Right lobe of liver (tissue), 6 donors: ENCODE measurements around the gene PCNA. TPM values are rescaled to one million over a fixed set of nuclear protein-coding genes. Genes with fewer than 3 reads are reported as not detected.

Source experiments
- ATAC-seq, 4 donors: fragments of 200-7000 bp; cut with Tn5 transposase; one replicate each; pipeline ENCODE4 v1.9.1; 2020; ENCODE audit warnings: mild to moderate bottlenecking in 4 of 4, moderate library complexity in 4 of 4
- DNase-seq, 3 donors: peaks; one replicate each; pipeline ENCODE4 v3.0.0-alpha.2; 2020
- H3K27ac ChIP-seq, 3 donors: fragments of 200-600 bp; one replicate each; pipeline ENCODE4 v1.8.0; 2022
- H3K27me3 ChIP-seq, 2 donors: fragments of 200-600 bp; one replicate each; pipeline ENCODE4 v1.8.0; 2022
- H3K36me3 ChIP-seq, 4 donors: fragments of 200-600 bp; sonication (generic) in 1 of 4; one replicate each; pipeline versions ENCODE4 v1.5.1 to v1.8.0; 2017 to 2022; ENCODE audit warnings: control low read depth in 1 of 4
- H3K4me1 ChIP-seq, 4 donors: fragments of 200-600 bp; sonication (generic) in 1 of 4; one replicate each; pipeline versions ENCODE4 v1.5.1 to v1.8.0; 2017 to 2022; ENCODE audit warnings: control low read depth in 1 of 4
- H3K4me3 ChIP-seq, 3 donors: fragments of 200-600 bp; one replicate each; pipeline ENCODE4 v1.8.0; 2022
- H3K9me3 ChIP-seq, 4 donors: fragments of 200-600 bp; sonication (generic) in 1 of 4; one replicate each; pipeline versions ENCODE4 v1.5.1 to v1.8.0; 2017 to 2022; ENCODE audit warnings: control low read depth in 1 of 4
- CTCF ChIP-seq, 4 donors: fragments of 200-600 bp in 3 of 4; fragments of 450-650 bp in 1 of 4; IDR thresholded peaks; one replicate each; pipeline versions ENCODE4 v1.5.1 to v1.8.0; 2016 to 2022; ENCODE audit warnings: antibody characterized with exemption in 4 of 4, mild to moderate bottlenecking in 2 of 4
- POLR2A ChIP-seq: fragments of 450-650 bp; IDR thresholded peaks from one replicate; pipeline ENCODE4 v1.6.1; 2017; ENCODE audit warnings: antibody characterized with exemption, mild to moderate bottlenecking
- WGBS: methylation state at CpG from one replicate; pipeline ENCODE4 v1.1.6; 2018; ENCODE audit warnings: low coverage, low lambda C conversion rate; ENCODE audit not compliant: insufficient coverage; ENCODE audit errors: missing lambda C conversion rate; 5-methylcytosine and 5-hydroxymethylcytosine counted together
- intact Hi-C, 2 donors: fragments of 100-400 bp; cut with DNase I; formaldehyde crosslinking; loops; one replicate each; pipeline versions ENCODE4 v1.11.2 to v1.14.1; 2022
- total RNA-seq, 6 experiments: library from RNA; depleted of rRNA in 2 of 6; stranded (reverse); fragments of >200 nt in 2 of 6; fragmentation: NEBNext Ultra II Directional in 3 of 6; extraction: Animal tissue kit (Norgen Biotek cat#: 25700) in 3 of 6; gene quantifications; one replicate each; pipeline versions ENCODE4 v1.1.0 to v1.2.4, GENCODE V29; 2016 to 2023
- donor health status: DM: no; HTN: yes; CAD: no.
- donor health status: DM: no; HTN: no; CAD: no.
- donor health status: DM: no; HTN: no; CAD: no.
- donor health status: DM: no; HTN: yes; CAD: no.
- donor health status: DM: no; HTN: yes; CAD: no.

The PCNA gene
- total RNA-seq, 6 experiments from 2014 or later = 14.8 to 56.1 (median 16.1) TPM

- intact Hi-C loops = no loop called here
- Histone ChIP-seq H3K4me3 (no peak overlapping the region), H3K27ac (no peak overlapping the region), H3K9me3 (no peaks in the 10 kb centered on the region), H3K36me3 (no peaks in the 10 kb centered on the region), H3K27me3 (no peaks in the 10 kb centered on the region), H3K4me1 (peaks cover 0 to 25% (median 6%) of the 10 kb centered on the region in 4 donors)
- DNase-seq (no peak), ATAC-seq (no peak)
- no peak for TF ChIP-seq CTCF (IDR thresholded peaks at IDR 0.05)
- TF ChIP-seq POLR2A = no peak
These were observed 41.1 kb upstream of the PCNA start for GRCh38 chr20:5160882-5161281.

- TF ChIP-seq CTCF (IDR thresholded peaks at IDR 0.05) (no peak), POLR2A (no peak)
- intact Hi-C loops = no loop called here
- Histone ChIP-seq H3K36me3 (no peaks in the 10 kb centered on the region), H3K4me1 (peaks cover 0 to 26% (median 6%) of the 10 kb centered on the region in 4 donors), H3K27me3 (no peaks in the 10 kb centered on the region), H3K9me3 (no peaks in the 10 kb centered on the region), H3K27ac (no peak overlapping the region), H3K4me3 (no peak overlapping the region)
- ATAC-seq (no peak), DNase-seq (no peak)
- WGBS = 87% methylated on average over 3 of the region's 3 CpGs
These were observed 40.2 kb upstream of the PCNA start for GRCh38 chr20:5159928-5160327.

GRCh38 chr20:5156675-5157448 lies 37.1 kb upstream of the PCNA start:
- peaks cover 0 to 52% (median 18%) of the 10 kb centered on the region in 4 donors for H3K4me1 ChIP-seq

GRCh38 chr20:5155404-5155803 lies 35.6 kb upstream of the PCNA start:
- H3K36me3 ChIP-seq = no peaks in the 10 kb centered on the region
- WGBS = 75% methylated on average over 2 of the region's 2 CpGs
- H3K4me3 ChIP-seq = no peak overlapping the region
- DNase-seq = no peak
- no peak for ATAC-seq
- H3K27me3 ChIP-seq = no peaks in the 10 kb centered on the region
- intact Hi-C loops = no loop called here
- no peak overlapping the region for H3K27ac ChIP-seq
- no peaks in the 10 kb centered on the region for H3K9me3 ChIP-seq
- TF ChIP-seq CTCF (IDR thresholded peaks at IDR 0.05) (no peak), POLR2A (no peak)
- H3K4me1 ChIP-seq = peaks cover 0 to 56% (median 24%) of the 10 kb centered on the region in 4 donors

More at GRCh38 chr20:5156675-5157448, 37.1 kb upstream of the PCNA start:
- ATAC-seq = peak; percentile 67 to 88 (median 72)
- DNase-seq = peak in 1 of 3 donors; percentile 39
- H3K27ac ChIP-seq = peak overlapping the region in 1 of 3 donors; percentile 24
- H3K9me3 ChIP-seq = no peaks in the 10 kb centered on the region
- no peaks in the 10 kb centered on the region for H3K27me3 ChIP-seq
- TF ChIP-seq CTCF (IDR thresholded peaks at IDR 0.05) = no peak
- TF ChIP-seq POLR2A = no peak
- no peak overlapping the region for H3K4me3 ChIP-seq
- H3K36me3 ChIP-seq = no peaks in the 10 kb centered on the region
- intact Hi-C loops = no loop called here
- 47% methylated on average over 4 of the region's 4 CpGs for WGBS
